Epidermal melanocyte (primary cell): ENCODE measurements around the gene ARHGAP45.

Source experiments
- DNase-seq: peaks from one replicate; pipeline ENCODE4 v3.0.0; 2011; ENCODE audit warnings: low spot score; ENCODE audit not compliant: insufficient read length

ARHGAP45 gene

DNA sequence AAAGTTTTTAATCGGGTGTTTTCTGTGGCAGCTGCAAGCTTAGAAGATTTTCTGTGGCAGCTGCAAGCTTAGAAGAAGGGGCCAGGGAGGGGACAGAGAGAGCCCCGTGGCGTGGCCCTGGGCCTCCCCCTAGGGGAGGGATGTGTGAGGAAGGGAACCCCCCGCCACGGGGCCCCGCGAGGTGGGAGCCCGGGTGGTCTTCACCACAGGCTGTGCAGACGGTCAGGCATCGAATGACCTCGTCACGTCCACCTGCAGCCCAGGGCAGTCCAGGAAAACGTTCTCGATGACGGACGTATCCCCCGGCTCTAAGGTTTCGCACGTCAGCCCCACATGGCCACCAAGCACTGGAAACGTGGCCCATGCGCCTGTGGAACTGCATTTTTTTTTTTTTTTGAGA lies 19.6 kb downstream of the ARHGAP45 start:
- DNase-seq = no peak

DNA sequence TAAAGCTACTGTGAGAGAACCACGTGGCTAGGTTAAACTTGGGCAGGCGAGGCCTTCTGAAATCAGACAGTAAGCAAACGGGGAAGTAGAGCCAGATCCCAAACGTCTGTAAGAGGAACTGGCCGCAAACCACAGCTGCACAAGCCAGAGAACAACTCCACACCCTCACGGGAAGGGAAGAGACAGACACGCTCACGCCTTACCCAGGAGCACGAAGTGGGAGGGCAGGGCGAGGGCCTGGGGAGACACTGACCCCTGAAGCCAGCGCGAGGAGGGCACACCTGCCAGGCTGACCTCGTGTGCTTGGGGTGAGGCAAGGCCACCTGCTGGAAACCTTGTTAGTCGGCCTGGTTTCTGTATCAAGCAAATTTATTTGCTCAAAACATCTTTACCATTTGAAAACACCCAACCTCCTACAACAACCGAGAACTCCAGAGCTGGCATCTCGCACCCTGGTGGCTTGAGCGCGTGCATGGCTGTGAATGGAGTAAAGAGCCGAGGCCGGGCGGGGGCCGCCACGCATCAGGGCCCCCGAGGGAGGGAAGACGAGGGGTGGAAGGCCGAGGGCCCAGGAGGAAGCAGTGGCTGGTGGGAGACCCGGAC lies 20.9 kb downstream of the ARHGAP45 start:
- no peak for DNase-seq

DNA sequence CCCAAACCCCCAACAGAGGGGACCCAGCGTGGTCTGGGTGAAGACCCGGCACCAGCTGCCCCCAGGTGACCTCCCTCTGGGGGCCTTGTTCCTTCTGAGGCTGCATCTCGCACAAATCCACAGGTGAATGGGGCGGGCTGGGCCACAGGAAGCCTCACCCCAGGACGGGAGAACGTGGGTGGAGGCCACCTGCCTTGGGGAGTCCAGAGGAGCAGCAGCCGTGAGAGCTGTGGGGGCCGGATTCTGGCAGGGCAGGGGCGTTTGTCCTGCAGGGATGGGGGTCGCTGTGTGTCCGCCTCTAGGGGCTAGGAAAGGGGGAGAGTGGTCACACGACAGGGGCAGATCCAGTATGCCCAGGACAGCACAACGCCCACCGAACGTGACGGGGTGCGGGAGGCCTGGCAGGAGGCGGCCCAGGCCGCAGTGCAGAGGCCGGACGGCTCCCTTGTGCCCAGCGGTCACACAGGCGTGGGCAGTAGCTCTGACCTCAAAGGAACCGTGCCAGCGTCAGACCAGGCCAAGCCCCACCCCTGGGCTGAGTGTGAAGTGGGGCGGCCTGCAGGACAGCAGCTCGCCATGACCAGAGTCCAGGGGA lies 21.5 kb downstream of the ARHGAP45 start:
- no peak for DNase-seq

DNA sequence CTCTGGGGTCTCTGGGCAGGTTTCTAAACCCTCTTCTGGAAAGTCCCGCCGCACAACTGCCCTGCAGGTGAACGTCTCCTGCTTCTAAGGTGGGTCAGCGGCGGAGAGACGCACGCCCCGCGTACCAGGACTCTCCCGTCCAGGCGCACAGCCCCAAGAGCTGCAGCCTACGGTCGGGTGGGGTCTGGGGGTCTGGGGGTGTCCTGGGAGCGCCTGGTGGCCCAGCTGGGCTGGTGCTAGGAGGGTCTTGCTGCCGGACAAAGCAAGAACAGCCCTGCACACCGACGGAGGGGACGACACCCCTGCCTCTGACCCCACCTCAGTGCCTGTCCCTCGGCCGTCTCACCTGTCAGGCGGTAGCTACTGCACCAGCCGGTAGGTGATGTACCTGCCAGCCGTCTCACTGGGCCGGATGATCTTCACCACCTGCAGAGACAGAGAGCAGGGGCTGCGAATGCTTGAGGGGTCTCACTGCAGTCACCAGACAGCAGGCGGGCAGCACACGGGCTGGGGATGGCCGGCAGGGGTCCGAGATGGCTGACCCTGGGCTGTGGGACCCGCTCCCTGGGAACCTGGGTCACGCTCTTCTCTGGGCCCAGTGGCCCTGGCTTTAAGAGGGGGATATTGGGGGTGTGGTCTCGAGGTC lies 22.3 kb downstream of the ARHGAP45 start:
- no peak for DNase-seq

DNA sequence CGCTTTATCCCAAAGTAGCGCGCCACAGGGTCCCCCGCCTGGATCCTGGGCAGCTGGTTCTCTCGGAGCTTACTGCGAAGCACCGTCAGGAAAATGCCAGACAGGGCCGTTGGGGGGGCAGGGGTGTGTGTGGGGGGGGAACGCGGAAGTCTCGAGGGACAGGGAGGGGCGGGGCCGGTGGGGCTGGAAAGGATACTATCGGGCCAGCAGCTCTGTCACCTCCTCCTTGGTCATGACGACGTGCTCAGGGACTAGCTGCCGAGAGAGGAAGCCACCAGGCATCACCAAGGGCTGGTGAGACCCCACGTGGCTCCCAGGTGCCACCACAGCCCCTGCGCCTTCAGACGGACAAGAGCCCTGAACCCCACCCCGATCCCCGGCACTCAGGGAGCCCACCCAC lies 22.9 kb downstream of the ARHGAP45 start:
- DNase-seq = no peak

DNA sequence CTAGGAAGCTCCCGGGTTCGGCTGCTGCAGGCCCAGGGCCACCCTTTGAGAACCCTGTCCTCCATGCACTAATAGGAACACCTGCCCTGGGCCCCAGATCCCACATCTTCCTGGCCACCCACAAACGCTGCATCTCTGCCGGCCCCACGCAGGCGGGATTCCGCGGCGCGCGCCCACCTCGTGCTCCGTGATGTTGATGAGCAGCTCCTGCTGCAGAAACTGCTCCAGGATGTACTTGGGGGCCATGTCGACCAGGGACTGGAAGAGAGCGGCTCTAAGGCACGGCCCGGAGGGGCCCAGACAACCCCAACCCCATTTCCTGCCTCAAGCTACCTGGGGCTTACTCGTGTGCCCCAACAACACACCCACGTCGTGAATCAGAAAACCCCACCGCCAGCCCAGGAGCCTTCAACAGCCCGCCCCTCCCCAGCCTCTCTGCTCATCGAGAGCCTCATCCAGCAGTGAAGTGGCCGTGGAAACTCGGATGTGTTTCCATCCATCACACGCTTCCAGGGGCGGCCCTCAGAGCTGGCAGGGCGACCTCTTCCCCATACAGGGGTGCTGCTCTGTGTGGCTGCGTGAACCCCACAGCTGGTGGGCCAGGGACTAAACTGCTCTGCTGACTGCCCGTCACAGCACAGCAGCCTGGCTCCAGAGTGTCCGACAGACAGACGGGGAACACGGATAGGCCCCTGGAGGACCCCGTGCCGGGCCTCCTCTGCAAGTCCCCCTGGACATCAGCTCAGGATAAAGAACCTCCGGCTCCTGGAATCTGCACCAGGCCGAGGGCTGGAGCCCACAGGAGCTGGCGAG lies 24.0 kb downstream of the ARHGAP45 start:
- DNase-seq = no peak

DNA sequence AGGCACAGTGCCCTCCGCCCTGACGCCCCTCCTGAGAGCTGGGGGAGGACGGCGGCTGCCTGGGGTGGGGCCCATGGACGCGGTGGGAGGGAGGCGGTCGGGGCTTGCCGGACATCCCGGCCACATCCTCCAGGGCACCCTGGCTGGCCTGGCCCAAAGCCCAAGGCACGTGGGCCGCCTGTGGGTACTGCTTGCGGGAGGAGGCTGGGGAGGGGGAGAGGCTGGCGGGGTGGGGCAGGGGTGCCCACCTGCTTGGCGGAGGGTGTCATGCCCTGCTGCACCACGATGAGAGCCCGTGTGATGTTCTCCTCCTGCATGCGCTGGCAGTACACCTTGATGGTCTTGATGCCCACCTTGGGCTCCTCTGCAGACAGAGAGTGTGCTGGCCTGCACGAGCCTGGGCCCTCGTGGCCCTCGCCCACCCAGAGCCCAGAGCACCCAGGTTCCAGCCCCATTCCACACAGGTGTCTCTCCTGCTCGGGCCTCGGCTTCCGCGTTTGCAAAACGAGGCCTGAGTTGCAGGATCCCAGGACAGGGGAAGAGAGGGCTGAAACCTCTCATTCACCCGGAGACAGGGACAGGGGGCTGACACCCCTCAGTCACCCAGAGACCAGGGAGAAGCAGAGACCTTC lies 24.7 kb downstream of the ARHGAP45 start:
- no peak for DNase-seq

DNA sequence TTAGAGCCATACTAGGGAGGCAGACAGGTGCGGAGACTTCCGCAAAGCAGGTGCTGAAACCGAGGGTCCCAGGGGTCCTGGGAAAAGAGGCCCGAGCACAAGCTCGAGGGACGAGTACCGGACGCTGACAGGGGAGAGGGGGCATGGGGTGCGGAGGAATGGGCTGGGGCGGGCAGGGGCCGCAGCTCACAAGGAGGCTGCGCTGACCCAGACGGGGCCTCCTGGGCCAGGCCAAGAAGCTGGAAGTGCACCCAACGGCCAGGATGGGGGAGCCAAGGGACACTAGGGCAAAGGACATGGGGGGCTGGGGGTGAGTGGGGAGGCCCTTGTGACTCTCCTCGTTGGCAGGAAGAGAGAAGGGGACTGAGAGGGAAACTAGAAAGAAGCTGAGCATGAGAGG lies 26.4 kb downstream of the ARHGAP45 start:
- no peak for DNase-seq

DNA sequence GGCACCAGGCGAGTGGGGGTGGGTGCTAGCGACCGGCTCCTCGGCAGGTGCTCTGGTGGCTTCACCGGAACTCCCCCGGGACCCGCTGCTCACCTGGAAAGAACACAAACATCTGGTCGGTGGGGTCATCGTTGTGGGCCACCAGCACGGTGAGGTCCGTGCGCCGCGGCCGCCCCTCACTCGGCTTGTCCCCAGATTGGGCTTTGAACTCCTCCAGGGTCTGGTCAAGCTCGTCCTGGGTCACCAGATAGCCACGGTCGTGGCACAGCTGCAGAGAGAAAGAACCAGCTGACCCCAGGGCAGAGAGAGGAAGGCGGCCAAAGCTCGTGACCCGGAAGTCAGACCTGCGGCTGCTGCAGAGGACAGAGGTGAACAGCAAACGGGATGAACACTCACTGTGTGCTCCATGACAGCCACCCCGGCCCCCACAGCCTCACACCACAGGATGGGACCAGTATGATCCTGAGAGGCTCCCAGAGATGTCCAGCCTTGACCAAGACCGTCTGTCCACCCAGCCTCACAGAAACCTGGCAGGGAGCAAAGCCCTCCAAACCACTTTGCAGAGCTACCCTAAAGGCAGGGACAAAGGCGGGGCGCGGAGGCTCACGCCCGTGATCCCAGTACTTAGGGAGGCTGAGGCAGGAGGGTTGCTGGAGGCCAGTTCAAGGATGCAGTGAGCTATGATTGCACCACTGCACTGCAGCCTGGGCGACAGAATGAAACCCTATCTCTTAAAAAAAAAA lies 27.0 kb downstream of the ARHGAP45 start:
- no peak for DNase-seq

DNA sequence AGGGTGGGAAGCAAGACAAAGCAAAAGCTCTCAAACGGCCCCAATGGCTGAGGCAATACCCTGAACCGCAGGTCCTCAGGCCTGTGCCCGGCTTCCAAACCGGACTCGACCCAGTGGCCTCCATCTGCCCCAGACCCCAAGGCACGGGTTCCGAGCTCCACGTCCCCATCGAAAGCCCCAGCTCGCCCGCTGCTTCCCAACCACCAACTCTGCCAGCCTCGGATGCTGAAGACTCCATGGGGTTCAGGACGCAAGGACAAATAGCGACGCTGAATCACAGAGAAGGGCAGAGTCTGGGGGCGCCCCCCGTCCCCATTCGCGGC lies 27.6 kb downstream of the ARHGAP45 start:
- DNase-seq = no peak

DNA sequence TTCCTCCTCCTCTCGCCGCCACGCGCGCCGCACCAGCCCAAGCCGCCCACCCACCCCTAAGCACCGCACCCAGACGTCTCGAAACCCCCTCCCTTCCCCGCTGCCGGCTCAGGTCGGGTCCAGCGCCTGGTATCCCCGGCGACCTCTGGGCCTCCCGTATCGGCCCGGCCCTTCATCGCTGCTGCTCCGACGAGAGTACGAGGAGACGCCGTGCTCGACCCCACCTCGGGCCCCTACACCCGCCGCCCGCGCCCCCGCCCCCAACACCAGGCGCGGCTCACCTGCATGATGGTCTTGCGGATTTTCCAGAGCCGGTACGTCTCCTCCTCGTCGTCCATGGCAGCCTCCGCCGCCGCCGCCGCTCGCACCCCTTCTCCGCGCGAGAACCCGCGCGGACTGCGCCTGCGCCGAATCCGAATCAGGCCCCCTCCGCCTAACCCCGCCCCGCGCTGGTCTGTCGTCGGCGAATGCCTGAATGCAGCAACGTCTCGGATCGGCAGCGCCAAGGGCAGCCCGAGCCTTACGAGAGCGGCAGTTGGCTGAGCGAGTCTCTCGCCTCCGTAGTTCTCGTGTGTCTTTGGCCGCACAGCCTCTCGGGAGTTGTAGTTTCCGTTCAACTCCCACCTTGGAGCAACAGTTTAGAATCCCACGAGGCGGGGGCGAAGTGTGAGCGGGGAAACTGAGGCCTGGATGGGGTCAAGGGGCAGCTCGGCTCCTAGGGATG lies 28.2 kb downstream of the ARHGAP45 start, which contains the start of gene POLR2E:
Gene POLR2E, minus strand, starts transcription at position 398 of the 724 bp plus-strand sequence. Its CDS starts 60 bp downstream, at position 338.
- DNase-seq = peak; percentile 99

DNA sequence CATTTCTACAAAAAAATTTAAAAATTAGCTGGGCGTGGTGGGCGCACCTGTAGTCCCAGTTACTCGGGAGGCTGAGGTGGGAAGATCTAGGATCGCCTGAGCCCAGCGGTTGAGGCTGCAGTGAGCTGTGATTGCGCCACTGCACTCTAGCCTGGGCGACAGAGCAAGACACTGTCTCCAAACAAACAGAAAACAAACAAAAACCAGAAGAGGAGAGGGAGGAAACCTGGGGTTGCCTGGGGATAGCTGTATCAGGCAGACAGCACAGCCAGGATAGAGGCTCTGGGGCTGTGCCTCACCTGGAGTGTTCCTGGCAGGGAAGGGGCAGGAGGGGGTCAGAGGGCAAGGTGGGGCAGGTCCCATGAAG lies 30.8 kb downstream of the ARHGAP45 start:
- no peak for DNase-seq

DNA sequence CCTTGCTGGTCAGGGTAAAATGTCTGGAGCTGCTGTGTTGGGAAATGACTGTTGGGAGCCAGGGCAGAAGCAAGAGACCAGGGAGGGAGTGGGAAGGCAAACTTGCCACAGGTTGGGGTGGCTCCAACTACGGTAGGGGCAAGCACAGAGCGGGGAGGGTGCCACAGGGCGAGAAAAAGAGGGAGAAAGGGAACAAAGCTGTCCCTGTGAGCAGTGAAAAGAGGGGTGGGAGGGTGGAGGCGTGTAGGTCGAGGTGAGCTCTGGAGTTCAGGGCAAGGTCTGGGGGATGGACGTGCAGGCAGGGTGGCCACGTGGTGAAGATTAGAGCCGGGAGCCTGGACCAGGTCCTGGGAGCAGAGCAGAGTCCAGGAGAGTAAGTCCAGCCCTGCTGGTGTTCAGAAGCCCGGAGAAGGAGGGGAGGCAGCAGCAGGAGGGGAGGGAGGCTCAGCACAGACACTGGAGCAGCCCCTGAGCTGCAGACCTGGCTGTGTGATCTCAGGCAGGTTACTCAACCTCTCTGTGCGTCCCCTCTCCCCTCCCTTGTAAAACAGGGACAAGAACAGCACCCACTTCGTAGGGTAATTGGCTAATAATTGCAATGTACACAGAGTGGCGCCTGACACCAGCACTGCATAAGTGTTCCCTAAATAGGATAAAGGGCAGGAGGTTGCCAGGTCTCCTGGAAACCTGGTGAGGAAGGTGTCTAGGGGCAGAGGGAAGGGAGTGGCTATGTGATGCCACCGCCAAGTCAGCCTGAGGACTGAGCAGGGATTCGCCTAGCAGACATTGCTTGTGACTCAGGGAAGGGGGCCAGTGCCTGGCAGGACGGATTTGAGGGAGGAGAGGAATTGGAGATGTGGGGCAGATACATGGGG lies 31.4 kb downstream of the ARHGAP45 start:
- no peak for DNase-seq

DNA sequence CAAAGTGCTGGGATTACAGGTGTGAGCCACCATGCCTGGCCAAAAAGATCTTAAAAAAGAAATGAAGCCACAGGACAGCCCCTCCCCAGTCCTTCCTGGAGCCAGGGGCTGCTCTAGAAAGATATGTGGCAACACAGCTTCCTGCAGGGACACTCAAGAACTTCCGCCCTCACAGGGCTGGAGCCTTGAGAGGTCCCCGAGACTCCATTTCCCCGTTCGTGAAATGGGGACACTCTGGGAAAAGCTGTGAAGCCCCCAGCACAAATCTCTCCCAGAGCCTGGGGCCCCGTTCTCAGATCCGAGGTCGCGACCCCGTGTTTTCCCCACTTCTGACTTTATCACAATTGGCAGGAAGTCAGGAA lies 34.4 kb downstream of the ARHGAP45 start:
- no peak for DNase-seq

DNA sequence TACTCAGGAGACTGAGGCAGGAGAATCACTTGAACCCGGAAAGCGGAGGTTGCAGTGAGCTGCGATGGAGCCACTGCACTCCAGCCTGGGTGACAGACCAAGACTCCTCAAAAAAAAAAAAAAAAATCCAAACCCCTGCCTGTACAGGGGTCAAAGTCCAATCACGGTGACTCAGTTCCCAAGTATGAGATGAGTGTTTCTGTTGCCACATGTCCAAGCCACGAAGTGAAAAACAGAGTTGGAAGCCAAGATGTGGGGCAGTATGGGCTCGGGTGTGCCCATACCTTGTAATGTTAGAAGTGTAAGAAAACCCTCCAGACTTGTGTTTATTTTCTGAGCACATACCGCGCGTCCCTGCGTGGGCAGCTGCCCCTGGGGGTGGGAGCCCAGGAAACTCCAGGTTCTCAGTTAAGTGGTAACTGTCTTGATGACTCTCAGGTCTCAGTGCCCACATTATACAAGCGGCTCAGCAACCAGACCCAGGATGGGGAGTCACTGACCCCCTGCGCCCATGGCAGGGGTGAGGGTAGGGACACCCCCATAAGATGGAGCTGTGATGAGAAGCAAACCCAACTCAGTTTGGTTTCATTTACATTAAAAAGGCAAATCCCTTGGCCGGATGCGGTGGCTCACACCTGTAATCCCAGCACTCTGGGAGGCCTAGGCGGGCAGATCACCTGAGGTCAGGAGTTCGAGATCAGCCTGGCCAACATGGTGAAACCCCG lies 35.6 kb downstream of the ARHGAP45 start:
- DNase-seq = no peak

DNA sequence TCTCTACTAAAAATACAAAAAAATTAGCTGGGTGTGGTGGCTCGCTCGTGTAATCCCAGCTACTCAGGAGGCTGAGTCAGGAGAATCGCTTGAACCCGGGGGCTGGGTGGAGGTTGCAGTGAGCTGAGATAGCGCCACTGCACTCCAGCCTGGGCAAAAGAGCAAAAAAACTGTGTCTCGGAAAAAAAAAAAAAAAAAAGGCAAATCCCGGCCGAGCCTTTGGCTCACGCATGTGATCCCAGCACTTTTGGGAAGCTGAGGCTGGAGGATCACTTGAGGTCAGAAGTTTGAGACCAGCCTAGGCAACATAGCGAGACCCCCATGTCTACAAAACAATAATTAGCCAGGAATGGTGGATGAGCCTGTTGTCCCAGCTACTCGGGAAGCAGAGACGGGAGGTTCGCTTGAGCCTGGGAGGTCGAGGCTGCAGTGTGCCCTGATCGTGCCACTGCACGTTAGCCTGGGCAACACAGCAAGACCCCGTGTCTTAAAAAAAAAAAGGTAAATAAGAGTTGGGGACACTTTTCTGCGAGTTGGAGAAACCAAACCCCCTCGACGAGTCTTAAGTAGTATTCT lies 36.3 kb downstream of the ARHGAP45 start:
- DNase-seq = no peak

DNA sequence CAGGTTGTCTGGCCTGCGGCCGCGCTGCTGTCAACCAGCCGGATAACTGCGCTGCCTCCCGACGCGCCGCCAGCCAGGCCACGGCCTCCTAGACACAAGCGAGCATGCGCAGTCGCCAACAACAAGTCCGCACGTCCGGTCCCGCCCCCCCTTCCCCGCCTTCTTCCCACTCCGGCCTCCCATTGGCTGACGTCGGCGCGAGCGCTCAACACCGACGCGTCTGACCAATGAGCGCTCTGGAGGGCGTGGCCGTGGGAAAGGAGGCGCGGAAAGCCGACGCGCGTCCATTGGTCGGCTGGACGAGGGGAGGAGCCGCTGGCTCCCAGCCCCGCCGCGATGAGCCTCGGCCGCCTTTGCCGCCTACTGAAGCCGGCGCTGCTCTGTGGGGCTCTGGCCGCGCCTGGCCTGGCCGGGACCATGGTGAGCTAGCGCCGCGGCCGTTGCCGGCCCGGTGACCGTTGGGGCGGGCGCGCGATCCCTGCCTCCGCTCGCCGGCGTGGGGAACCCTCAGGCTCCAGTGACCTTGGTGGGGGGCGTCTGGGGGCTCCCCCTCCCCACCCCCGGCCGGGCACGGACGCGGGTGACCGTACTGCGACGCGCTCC lies 36.8 kb downstream of the ARHGAP45 start, which contains the start of gene GPX4:
Gene GPX4, plus strand, starts transcription at position 287 of the 603 bp plus-strand sequence. Its CDS starts 50 bp downstream, at position 337.
- peak; percentile 100 for DNase-seq
